SU-DHL-6 (cell line): Measurements from ENCODE around the gene SUCLG2.
A peak's percentile ranks its signal among the peaks of the same experiment; 100 is the strongest.

Experiments used
- H2AFZ ChIP-seq: fragments of 200-600 bp; sonication (generic); 2 replicates; pipeline ENCODE4 v1.6.1; 2014; ENCODE audit warnings: low read depth, mild to moderate bottlenecking, moderate library complexity, mixed read lengths, antibody characterized with exemption, low read length; ENCODE audit not compliant: severe bottlenecking
- H3F3A ChIP-seq: fragments of 200-600 bp; shearing (Covaris generic); 2 replicates; pipeline ENCODE4 v1.6.0; 2016; ENCODE audit warnings: antibody characterized with exemption, mild to moderate bottlenecking; ENCODE audit not compliant: insufficient read depth
- H3K27ac ChIP-seq: fragments of 200-600 bp; sonication (generic); 2 replicates; pipeline ENCODE4 v1.5.1; 2016; ENCODE audit warnings: low read depth, mild to moderate bottlenecking, low read length, moderate library complexity, mixed read lengths
- H3K27me3 ChIP-seq: fragments of 200-600 bp; sonication (generic), shearing (Covaris generic); 2 replicates; pipeline ENCODE4 v1.6.0; 2014; ENCODE audit warnings: mild to moderate bottlenecking, low read length
- H3K36me3 ChIP-seq: fragments of 200-600 bp; sonication (generic); 2 replicates; pipeline ENCODE4 v1.6.1; 2014; ENCODE audit warnings: mild to moderate bottlenecking, low read length, mixed read lengths
- H3K4me2 ChIP-seq: fragments of 300-600, 200-600 bp; shearing (Covaris generic), sonication (generic); 2 replicates; pipeline ENCODE4 v1.6.0; 2014; ENCODE audit warnings: low read length, low read depth, mild to moderate bottlenecking; ENCODE audit not compliant: poor library complexity, severe bottlenecking
- H3K4me3 ChIP-seq: fragments of 200-600 bp; sonication (generic); 2 replicates; pipeline ENCODE4 v1.5.1; 2014; ENCODE audit warnings: antibody characterized with exemption, low read length, mild to moderate bottlenecking, mixed read lengths; ENCODE audit not compliant: insufficient read depth, poor library complexity, severe bottlenecking
- H3K79me2 ChIP-seq: fragments of 200-600 bp; sonication (generic); 2 replicates; pipeline ENCODE4 v1.6.1; 2014; ENCODE audit warnings: mild to moderate bottlenecking, low read length, moderate library complexity; ENCODE audit not compliant: insufficient read depth
- H3K9ac ChIP-seq: fragments of 200-600 bp; sonication (generic); 2 replicates; pipeline ENCODE4 v1.7.0; 2014; ENCODE audit warnings: mild to moderate bottlenecking, low read length
- H3K9me2 ChIP-seq: fragments of 200-600 bp; sonication (generic); replicated peaks from 2 replicates; pipeline ENCODE4 v1.6.1; 2014; ENCODE audit warnings: low read length; ENCODE audit not compliant: insufficient read depth
- H3K9me3 ChIP-seq: fragments of 200-600 bp; sonication (generic); 2 replicates; pipeline ENCODE4 v1.6.1; 2014; ENCODE audit warnings: low read length, mixed read lengths; ENCODE audit not compliant: insufficient read depth
- H4K20me1 ChIP-seq: fragments of 200-600 bp; sonication (generic); 2 replicates; pipeline ENCODE4 v1.6.1; 2014; ENCODE audit warnings: low read depth, mild to moderate bottlenecking, antibody characterized with exemption, low read length, moderate library complexity, mixed read lengths
- EZH2phosphoT487 ChIP-seq: fragments of 200-600 bp; sonication (generic), shearing (Covaris generic); conservative IDR thresholded peaks from 2 replicates; pipeline ENCODE4 v1.6.1; 2018; ENCODE audit warnings: mild to moderate bottlenecking, antibody characterized with exemption, low read length, moderate library complexity, mixed read lengths
- TF ChIP-seq, protein P1 (sequence below): fragments of 200-600 bp; sonication (generic); IDR thresholded peaks from one replicate; pipeline ENCODE4 v1.5.1; 2017; ENCODE audit warnings: antibody characterized with exemption, mild to moderate bottlenecking, low read length, moderate library complexity; ENCODE audit not compliant: insufficient read depth, poor library complexity, severe bottlenecking

Gene SUCLG2

DNA sequence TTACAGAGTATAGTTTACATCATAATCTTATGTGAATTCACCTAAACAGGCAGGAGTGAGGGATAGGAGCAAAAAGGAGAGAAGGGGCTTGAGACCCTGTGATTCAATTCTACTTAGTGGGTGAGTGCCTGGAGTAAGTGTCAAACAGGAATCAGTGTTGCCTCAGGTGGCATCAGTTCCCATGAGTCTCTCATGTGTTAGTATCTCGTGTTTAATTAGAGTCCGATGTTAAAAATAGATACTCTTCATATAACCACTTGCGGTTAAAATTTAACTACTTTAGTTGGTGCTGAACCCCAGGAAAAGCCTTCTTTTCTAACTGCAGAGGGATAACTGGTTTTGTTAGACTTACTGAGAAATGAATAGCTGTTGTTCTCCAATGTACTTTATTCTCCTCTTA lies 251.5 kb downstream of the SUCLG2 start:
- H3K79me2 ChIP-seq: no peaks in the 10 kb centered on the region

DNA sequence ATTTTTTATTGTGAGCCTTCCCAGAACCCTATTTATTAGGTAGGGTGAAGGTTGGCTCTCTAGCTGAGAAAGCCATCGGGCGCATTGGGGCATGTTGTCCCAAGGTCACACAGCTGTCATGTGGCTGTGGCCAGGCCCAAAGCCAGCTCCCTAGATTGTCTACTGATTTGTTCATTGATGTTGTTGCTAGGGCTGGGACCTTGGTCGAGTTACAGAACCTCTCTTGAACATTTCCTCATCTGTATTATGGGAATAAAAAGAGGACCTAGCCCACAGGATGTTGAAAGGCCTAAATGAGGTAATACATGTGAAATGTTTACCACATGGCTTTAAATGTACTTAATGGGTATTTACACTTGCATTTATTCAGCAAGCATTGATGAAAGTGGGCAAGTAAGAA lies 252.5 kb downstream of the SUCLG2 start:
- Histone ChIP-seq H3K79me2 (no peaks in the 10 kb centered on the region), H3K36me3 (peaks cover 14% of the 10 kb centered on the region), H4K20me1 (no peaks in the 10 kb centered on the region), H3F3A (no peaks in the 10 kb centered on the region), H3K4me2 (no peak overlapping the region), H3K9ac (no peak overlapping the region), H3K4me3 (no peak overlapping the region), H3K9me3 (no peaks in the 10 kb centered on the region), H2AFZ (no peak overlapping the region), H3K9me2 (no peaks in the 10 kb centered on the region), H3K27me3 (no peaks in the 10 kb centered on the region), H3K27ac (no peak overlapping the region)
- TF ChIP-seq EZH2phosphoT487: no peak
- TF ChIP-seq, protein P1, sequence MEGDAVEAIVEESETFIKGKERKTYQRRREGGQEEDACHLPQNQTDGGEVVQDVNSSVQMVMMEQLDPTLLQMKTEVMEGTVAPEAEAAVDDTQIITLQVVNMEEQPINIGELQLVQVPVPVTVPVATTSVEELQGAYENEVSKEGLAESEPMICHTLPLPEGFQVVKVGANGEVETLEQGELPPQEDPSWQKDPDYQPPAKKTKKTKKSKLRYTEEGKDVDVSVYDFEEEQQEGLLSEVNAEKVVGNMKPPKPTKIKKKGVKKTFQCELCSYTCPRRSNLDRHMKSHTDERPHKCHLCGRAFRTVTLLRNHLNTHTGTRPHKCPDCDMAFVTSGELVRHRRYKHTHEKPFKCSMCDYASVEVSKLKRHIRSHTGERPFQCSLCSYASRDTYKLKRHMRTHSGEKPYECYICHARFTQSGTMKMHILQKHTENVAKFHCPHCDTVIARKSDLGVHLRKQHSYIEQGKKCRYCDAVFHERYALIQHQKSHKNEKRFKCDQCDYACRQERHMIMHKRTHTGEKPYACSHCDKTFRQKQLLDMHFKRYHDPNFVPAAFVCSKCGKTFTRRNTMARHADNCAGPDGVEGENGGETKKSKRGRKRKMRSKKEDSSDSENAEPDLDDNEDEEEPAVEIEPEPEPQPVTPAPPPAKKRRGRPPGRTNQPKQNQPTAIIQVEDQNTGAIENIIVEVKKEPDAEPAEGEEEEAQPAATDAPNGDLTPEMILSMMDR: no peak

More for the DNA sequence above, 251.5 kb downstream of the SUCLG2 start:
- Histone ChIP-seq H3K9ac (no peak overlapping the region), H4K20me1 (no peaks in the 10 kb centered on the region), H3K27ac (no peak overlapping the region), H2AFZ (no peak overlapping the region), H3K9me3 (no peaks in the 10 kb centered on the region), H3K27me3 (no peaks in the 10 kb centered on the region), H3K36me3 (peaks cover 14% of the 10 kb centered on the region), H3K4me2 (no peak overlapping the region), H3K4me3 (no peak overlapping the region), H3K9me2 (no peaks in the 10 kb centered on the region), H3F3A (no peaks in the 10 kb centered on the region)
- TF ChIP-seq, protein P1: no peak
- TF ChIP-seq EZH2phosphoT487: no peak

DNA sequence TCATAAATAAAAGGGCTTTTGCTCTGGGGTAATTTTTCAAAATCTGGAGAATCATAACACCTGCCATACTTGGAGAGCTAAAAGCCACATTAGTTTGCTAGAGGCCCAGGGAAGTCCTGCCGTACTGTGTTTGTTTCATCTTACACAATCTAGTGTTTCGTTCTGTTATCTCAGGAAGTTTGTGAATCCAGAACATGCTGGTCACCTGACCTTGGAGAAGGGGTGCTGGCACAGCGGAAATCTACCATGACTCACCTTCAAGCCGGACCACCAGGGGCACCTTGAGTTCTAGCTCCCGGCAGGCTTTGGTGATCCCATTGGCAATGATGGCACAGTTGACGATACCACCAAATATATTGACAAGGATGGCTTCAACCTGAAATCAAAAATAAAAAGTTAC lies 253.9 kb downstream of the SUCLG2 start:
- Histone ChIP-seq H3K79me2 (no peaks in the 10 kb centered on the region), H3K9me2 (no peaks in the 10 kb centered on the region), H3K4me2 (no peak overlapping the region), H3F3A (no peaks in the 10 kb centered on the region), H3K27ac (no peak overlapping the region), H3K4me3 (no peak overlapping the region), H3K9ac (no peak overlapping the region), H2AFZ (no peak overlapping the region), H3K36me3 (peaks cover 14% of the 10 kb centered on the region), H4K20me1 (no peaks in the 10 kb centered on the region), H3K9me3 (no peaks in the 10 kb centered on the region), H3K27me3 (no peaks in the 10 kb centered on the region)
- TF ChIP-seq, protein P1: no peak
- no peak for TF ChIP-seq EZH2phosphoT487

DNA sequence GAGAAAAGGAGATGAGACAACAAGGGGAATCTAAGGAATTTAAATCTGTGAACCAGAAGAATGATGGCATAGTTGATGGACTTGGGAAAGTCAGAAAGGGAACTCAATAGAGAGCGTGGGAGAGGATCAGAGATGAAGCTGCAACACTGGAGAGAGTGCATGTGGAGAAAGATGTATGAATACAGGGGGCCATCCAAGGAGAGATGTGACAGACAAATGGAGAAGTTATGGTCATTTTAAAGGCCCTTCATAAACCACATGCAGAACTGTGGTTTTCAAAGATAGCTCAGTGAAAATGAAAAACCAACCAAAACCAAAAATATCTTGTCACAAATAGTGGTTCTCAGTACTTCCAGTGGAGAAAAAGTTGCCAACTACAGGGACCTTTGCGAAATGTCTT lies 265.2 kb downstream of the SUCLG2 start:
- H3K4me3 ChIP-seq: no peak overlapping the region
- H3K27ac ChIP-seq: no peak overlapping the region
- no peaks in the 10 kb centered on the region for H3K9me2 ChIP-seq
- H3K36me3 ChIP-seq: peaks cover 7% of the 10 kb centered on the region; the same call in 1 of the 2 replicates
- no peak overlapping the region for H3K9ac ChIP-seq
- H3K27me3 ChIP-seq: no peaks in the 10 kb centered on the region
- H2AFZ ChIP-seq: no peak overlapping the region
- no peaks in the 10 kb centered on the region for H4K20me1 ChIP-seq
- TF ChIP-seq, protein P1: no peak
- TF ChIP-seq EZH2phosphoT487: no peak
- no peaks in the 10 kb centered on the region for H3K9me3 ChIP-seq
- H3F3A ChIP-seq: no peaks in the 10 kb centered on the region
- H3K79me2 ChIP-seq: no peaks in the 10 kb centered on the region
- peak overlapping the region; percentile 40 for H3K4me2 ChIP-seq
